ENCODE results near the gene GTF3C5.
A peak's percentile ranks its signal among the peaks of the same experiment; 100 is the strongest.
"Not testable (repeated sequence)": the region's sequence is repeated elsewhere in the genome, so short reads cannot be mapped to it uniquely, and the experiment has no call there.

The GTF3C5 gene

DNA sequence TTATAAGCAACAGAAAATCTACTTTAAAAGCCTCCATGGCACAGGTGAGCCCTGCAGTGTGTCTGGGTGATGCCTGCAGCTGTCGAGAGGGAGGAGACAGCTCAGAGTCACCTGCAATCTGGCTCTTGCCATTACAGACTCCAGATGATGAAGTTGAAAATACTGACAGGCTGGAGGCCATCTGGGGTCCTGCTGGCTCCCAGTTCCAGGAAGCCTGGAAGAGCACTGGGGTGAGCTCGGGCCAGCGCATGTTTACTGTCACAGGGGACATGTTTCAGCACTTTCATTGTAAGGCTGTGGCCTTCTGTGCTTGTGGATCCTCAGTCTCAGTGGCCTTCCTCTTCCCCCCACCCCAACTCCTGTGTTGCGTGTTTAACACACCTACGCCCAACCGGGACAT, 59.4 kb downstream of the GTF3C5 start:
- Mint-ChIP-seq H3K36me3 (no peaks in the 10 kb centered on the region), H3K4me3 (no peak overlapping the region), H3K27me3 (no peaks in the 10 kb centered on the region), H3K4me1 (no peaks in the 10 kb centered on the region), H3K9me3 (peaks cover 3% of the 10 kb centered on the region), H3K27ac (no peak overlapping the region)
- no peak for ATAC-seq

DNA sequence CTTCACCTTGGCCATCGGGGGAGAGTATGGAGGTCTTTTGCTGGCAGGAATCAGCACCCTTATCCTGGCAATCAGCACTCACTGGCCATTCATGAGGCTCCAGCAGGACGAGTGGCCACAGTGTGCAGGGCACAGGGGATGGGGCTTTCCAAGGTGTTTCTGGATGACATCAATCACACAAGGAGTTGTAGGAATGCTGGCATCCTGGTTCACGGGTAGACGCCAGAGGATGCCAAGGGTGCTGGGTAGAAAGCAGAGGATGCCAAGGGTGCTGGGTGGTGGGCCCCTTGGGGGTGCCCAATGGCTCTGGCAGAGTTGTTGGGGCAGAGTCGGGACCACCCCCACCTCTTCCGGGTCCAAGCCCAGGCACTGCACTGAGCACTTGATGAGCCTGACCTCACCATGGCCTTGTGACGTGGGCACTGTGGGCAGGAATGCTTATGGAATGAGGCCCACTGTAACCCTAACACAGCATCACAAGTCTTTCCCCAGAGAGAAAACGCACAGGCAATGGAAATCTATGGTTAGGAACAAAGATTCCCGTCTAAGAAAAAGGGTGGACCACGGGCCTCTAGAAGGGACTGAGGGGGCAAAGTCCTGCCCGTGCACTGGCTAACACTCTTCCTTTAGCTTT, 60.1 kb downstream of the GTF3C5 start:
- Mint-ChIP-seq H3K27ac (no peak overlapping the region), H3K9me3 (peaks cover 4% of the 10 kb centered on the region), H3K4me3 (no peak overlapping the region), H3K27me3 (no peaks in the 10 kb centered on the region), H3K36me3 (peaks cover 2% of the 10 kb centered on the region), H3K4me1 (no peaks in the 10 kb centered on the region)
- no peak for ATAC-seq

DNA sequence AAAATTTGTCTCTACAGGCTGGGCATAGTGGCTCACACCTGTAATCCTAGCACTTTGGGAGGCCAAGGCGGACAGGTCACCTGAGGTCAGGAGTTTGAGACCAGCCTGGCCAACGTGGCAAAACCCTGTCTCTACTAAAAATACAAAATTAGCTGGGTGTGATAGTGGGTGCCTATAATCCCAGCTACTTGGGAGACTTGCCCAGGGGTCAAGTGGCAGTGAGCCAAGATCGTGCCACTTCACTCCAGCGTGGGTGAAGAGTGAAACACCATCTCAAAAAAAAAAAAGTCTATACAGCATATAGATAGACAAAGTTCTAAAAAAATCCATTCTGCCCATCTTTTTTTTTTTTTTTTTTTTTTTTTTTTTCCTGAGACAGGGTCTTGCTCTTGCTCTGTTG, 63.6 kb downstream of the GTF3C5 start:
- Mint-ChIP-seq H3K36me3 (peaks cover 33% of the 10 kb centered on the region), H3K9me3 (peaks cover 12% of the 10 kb centered on the region)
- H3K4me3 Mint-ChIP-seq, H3K27me3 Mint-ChIP-seq, H3K27ac Mint-ChIP-seq, ATAC-seq, H3K4me1 Mint-ChIP-seq: not testable (repeated sequence)

DNA sequence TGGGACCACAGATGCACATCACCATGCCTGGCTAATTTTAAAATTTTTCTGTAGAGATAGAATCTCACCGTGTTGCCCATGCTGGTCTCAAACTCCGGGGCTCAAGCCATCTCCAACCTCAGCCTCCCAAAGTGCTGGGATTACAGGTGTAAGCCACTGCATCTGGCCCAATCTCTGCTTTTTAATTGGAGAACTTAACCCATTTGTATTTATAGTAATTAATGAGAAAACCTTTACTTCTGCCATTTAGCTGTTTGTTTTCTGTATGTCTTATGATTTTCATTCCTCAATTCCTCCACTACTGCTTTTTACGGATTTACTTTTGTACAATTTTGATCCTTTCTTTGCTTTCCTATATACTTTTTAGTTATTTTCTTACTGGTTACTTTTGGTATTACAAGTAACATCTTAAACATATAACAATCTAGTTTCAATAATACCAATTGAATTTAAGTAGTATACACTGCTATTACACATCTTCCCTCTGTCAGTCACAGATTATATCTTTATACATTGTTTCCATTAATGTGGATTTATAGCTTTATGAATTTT, 64.1 kb downstream of the GTF3C5 start:
- Mint-ChIP-seq H3K27ac (no peak overlapping the region), H3K4me1 (no peaks in the 10 kb centered on the region), H3K27me3 (no peaks in the 10 kb centered on the region), H3K36me3 (peaks cover 36% of the 10 kb centered on the region), H3K9me3 (peaks cover 12% of the 10 kb centered on the region), H3K4me3 (no peak overlapping the region)
- no peak for ATAC-seq

DNA sequence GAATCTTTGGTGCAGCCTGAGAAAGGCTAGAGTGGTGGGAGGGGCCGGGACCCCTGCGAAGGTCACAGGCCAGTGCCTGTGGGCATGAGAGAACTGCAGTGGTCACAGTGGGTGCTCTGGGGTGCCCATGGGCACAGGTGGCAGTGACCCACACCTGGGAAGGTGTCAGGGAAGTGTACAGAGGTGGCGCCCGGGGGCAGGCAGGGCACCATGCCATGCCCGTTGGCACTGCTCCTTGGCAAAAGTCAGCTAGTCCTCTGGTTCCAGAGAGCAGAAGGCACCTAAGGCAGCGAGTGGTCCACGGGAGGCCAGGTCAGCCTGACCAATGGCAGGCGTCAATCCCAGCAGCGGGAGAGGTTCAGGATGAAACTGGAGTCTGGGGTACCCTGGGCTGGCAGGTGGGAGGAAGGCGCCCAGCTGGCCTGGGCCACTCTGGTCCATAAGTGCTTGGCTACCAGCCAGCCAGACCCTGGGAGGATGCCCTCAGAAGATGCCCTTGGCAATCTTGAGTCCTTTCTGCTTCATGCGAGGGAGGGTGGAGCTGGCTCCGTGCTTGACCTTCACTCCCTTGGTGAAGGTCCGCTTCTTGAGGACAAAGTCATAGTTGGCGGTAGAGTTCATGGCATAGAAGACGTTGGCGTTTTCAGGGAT, 67.4 kb downstream of the GTF3C5 start:
- no peak overlapping the region for H3K27ac Mint-ChIP-seq
- peaks cover 12% of the 10 kb centered on the region for H3K9me3 Mint-ChIP-seq
- no peak for ATAC-seq
- H3K4me3 Mint-ChIP-seq = no peak overlapping the region
- peaks cover 65% of the 10 kb centered on the region for H3K36me3 Mint-ChIP-seq
- H3K27me3 Mint-ChIP-seq = no peaks in the 10 kb centered on the region
- H3K4me1 Mint-ChIP-seq = no peaks in the 10 kb centered on the region

DNA sequence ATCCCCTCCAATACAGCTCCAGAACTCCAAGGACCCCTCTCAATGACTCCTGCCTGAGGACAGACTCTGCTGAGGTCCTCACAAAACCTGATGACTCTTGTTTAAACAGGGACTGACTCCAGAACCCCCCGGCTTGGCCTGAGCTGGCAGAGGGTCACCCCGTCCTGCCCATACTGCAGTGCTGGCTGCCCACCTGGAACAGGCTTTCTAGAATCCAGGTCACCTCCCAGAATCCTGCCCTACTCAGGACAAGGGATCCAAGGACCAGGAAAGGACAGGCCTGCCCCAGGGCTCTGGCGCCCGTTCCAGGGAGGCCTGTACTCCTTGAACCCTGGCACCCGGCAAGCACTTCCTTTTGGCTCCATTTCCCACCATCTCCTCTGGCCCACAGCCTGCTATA, 68.1 kb downstream of the GTF3C5 start:
- H3K4me1 Mint-ChIP-seq = no peaks in the 10 kb centered on the region
- no peak overlapping the region for H3K27ac Mint-ChIP-seq
- ATAC-seq = no peak
- H3K4me3 Mint-ChIP-seq = no peak overlapping the region
- H3K36me3 Mint-ChIP-seq = peaks cover 68% of the 10 kb centered on the region
- H3K27me3 Mint-ChIP-seq = no peaks in the 10 kb centered on the region
- peaks cover 12% of the 10 kb centered on the region for H3K9me3 Mint-ChIP-seq

DNA sequence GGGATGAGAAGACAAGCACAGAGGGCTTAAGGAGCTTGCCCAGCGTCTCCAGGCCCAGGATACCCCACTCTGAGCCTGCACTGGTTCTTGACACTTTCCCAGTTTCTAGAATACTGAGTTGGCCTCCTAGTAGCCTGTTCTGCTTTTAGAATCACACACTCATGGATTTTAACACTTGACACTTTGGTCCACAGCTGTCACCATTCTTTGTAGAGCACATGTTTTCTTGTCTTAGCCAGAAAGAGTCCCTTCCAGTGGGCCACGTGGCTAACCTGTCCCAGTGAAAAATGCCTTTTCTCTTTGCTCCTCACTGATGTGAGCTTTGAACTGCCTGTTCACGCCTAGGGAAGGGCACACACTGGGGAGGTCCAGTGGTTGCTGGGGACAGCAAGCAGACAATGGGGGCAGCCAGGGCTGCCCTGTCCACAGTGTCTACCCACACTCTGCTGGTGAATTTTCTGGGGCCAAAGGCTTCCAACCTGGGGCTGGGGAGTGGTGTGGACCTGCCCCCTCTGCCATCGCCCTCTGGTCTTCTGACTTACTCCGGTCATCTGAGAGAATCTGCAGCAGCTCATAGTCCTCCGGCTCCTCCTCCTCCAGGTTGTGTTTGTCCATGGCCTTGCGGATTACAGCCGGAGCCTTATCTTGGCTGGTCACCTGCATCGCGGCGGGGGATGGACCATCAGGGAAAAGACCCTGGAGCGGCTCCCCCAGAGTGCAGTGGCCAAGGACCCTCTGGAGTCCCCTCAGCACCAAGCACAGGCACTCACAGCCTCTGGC, 69.1 kb downstream of the GTF3C5 start:
- H3K4me3 Mint-ChIP-seq = no peak overlapping the region
- no peaks in the 10 kb centered on the region for H3K4me1 Mint-ChIP-seq
- ATAC-seq = no peak
- H3K36me3 Mint-ChIP-seq = peaks cover 76% of the 10 kb centered on the region
- no peaks in the 10 kb centered on the region for H3K27me3 Mint-ChIP-seq
- no peak overlapping the region for H3K27ac Mint-ChIP-seq
- H3K9me3 Mint-ChIP-seq = peaks cover 11% of the 10 kb centered on the region

DNA sequence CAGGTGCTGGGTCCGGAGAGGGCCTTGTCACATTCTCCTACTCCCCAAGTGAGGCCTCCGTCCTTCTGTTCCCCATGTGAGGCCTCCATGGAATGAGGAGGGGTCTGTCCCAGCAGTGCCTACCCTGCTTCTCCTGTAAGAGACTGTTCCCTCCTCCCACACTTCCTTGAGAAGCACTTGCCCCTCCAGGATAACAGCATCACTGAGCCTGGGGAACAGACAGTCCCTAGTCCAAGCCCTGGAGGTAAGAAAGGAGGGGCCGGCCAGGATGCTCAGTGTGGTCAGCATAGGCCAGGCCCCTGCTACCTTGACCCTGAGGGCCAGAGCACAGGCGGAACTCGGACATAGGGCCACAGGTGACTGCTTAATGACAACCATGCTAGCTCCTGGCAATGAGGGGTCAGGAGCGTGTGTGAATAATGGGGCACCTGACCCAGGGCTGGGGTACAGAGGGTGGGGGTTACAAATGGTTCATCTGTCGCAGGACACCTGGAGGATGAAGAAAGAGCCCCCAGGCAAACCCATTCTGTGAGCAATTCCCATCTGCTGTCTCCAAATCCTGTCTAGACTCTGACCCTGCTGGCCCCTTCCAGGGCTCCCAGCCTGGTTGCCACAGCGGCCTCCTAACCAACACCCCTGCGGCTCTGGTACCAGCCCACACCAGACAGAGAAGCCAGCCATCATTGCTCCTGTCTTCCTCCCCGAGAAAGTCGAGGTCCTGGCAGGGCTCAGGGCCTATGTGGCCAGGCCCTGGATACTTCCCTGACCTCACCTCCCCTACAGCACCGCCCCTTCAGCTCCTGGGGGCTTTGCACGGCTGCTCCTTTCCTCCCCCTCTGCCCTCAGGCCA, 69.9 kb downstream of the GTF3C5 start:
- Mint-ChIP-seq H3K4me3 (no peak overlapping the region), H3K9me3 (peaks cover 9% of the 10 kb centered on the region), H3K4me1 (no peaks in the 10 kb centered on the region), H3K27ac (no peak overlapping the region), H3K27me3 (no peaks in the 10 kb centered on the region), H3K36me3 (peaks cover 80% of the 10 kb centered on the region)
- ATAC-seq = no peak

DNA sequence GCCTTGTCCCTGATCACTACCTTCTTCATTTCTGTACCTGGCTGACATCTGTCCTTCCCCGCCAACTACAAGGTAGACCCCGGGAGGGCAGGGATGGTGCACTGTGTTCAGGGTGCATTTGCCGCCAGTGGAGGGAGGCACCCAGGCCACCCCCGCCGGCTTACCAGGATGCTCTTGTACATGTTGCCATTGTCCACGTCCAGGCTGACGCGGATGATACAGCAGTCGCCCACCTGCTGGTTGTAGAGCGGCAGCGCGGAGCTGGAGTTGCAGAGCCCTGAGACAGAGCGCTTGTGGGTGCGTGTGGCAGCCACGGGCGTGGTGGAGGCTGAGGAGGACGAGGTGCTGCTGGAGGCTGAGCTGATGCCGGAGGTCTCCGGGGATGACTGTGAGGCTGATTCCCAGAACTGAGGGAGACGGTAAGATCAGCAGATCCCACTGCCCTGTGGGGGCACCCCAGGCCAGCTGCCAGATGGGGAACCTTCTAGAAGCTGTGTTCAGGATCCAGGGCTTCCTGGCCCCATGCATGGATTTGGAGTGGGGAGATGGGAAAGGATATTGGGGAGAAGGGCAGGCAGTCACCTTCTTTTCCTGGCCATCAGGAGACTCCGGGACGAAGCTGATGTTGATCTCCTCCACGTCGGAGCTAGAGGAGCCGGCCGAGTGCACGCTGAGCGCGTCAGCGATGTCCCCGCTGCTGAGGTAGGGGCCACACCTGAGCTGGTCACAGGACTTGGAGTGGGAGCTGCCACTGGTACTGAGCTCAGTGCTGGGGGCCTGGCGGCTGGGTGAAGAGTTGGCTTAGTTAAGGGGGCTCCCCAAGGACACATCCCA, 70.8 kb downstream of the GTF3C5 start:
- Mint-ChIP-seq H3K4me1 (no peaks in the 10 kb centered on the region), H3K27me3 (no peaks in the 10 kb centered on the region), H3K4me3 (no peak overlapping the region), H3K9me3 (peaks cover under 1% of the 10 kb centered on the region), H3K27ac (no peak overlapping the region), H3K36me3 (peaks cover 78% of the 10 kb centered on the region)
- ATAC-seq = no peak

DNA sequence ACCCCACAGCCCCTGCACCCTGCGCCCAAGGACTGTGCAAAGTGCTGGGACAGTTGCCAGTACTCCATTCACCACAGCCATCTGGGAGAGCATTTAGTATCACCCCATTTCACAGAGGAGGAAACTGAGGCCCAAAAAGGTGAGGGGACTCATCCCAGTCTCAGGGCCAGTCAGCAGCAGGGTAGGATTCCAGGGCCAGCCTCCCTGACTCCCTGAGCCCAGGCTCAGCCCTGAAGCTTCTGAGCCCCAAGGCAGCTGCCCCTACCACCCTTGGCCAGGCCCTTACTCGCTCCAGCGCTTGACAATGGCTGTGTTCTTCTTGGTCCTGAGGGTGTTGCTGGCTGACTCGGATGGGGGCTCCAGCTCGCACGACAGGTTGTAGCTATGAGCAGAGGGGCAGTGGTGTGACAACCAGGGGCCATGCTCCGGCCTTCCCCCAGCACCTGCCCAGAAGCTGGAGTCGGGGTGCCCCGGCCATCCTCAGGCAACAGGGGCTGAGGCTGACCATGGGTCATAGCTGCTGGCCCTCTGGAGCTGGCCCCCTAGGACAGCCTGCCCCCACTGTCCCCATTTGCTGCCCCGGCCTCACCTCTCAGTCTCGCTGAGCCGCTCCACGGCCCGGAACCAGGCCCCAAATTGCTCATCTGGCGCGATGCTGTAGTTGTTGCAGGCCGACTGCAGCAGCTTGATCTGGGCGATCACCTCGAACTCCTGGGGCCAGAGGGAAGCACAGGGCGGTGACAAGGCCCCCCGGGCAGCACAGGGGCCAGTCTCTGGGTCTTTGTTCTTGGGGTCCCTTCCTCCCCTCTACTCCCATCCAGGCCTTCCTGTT, 71.6 kb downstream of the GTF3C5 start:
- Mint-ChIP-seq H3K27me3 (no peaks in the 10 kb centered on the region), H3K9me3 (no peaks in the 10 kb centered on the region), H3K4me1 (no peaks in the 10 kb centered on the region), H3K4me3 (no peak overlapping the region), H3K36me3 (peaks cover 79% of the 10 kb centered on the region), H3K27ac (no peak overlapping the region)
- no peak for ATAC-seq

DNA sequence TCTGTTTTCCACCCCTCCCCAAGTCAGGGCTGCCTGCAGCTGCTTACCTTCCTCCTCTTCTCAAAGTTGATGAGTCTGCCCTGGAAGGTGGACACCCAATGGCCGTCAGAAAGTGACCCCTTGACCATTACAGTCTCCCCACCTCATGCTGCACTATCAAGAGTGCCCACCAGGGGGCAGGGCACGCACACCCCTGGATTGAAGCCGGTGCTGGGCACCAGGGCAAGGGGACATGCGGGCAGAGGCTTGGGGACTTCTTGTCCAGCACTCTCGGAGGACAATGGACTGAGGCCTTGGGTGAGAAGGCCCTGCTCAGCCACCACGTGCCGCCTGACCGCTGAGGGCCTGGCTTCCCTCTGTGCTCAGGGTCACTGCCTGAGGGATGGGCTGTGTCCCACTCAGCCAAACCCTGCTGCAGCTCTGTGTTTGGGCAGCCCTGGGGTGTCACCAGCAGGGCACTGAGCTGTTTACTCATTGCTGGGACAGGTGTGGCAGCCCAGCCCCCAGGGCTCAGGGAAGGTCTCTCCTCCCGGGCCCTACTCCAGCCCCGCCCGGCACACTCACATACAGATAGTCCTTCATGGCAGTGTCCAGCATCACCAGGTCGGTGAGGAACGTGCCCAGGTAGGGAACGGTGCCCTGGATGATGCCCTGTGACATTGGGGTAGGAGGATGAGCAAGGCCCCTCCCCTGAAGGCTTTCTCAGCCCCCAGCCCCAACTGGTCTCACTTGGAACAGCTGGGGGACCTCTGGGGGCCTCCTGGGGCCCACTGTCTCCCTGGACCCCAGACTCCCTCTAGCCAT, 72.6 kb downstream of the GTF3C5 start:
- Mint-ChIP-seq H3K9me3 (no peaks in the 10 kb centered on the region), H3K4me1 (no peaks in the 10 kb centered on the region), H3K36me3 (peaks cover 78% of the 10 kb centered on the region), H3K4me3 (no peak overlapping the region), H3K27ac (no peak overlapping the region), H3K27me3 (no peaks in the 10 kb centered on the region)
- ATAC-seq = peak; percentile 67

DNA sequence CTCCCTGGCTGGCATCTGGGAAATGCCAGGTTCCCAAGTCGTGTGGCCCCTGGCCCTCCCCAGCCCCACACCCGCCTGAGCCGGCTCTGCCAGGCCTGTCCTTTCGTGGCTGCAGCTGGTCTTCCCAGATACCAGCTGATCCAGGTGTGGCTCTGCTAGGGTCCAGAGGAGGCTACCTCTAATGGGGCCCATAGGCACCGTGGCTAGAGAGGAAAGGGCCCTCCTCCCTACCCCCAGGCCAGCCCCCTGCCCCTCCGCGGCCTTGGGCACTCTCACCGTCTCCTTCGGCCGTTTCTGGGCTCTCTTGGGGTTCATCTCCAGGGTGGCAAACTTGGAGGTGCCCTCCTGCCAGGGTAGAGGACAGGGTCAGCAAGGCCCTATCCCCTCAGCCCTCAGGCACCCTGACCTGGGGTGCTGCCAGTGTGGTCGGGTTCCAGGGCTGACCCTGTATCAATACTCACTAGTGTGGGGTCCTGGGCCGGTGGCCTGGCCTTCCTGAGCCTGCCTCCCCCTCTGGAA, 73.2 kb downstream of the GTF3C5 start:
- no peaks in the 10 kb centered on the region for H3K9me3 Mint-ChIP-seq
- no peaks in the 10 kb centered on the region for H3K4me1 Mint-ChIP-seq
- peak; percentile 5 for ATAC-seq
- H3K27me3 Mint-ChIP-seq = no peaks in the 10 kb centered on the region
- H3K4me3 Mint-ChIP-seq = no peak overlapping the region
- no peak overlapping the region for H3K27ac Mint-ChIP-seq
- H3K36me3 Mint-ChIP-seq = peaks cover 76% of the 10 kb centered on the region
